ENCODE measurements around the gene APOBEC3H. TPM values are rescaled to one million over a fixed set of nuclear protein-coding genes. Genes with fewer than 3 reads are reported as not detected.

Gene APOBEC3H
- total and polyA plus RNA-seq, 10 donors, result 0.70 to 3.8 (median 2.2) TPM; not detected in 1

DNA sequence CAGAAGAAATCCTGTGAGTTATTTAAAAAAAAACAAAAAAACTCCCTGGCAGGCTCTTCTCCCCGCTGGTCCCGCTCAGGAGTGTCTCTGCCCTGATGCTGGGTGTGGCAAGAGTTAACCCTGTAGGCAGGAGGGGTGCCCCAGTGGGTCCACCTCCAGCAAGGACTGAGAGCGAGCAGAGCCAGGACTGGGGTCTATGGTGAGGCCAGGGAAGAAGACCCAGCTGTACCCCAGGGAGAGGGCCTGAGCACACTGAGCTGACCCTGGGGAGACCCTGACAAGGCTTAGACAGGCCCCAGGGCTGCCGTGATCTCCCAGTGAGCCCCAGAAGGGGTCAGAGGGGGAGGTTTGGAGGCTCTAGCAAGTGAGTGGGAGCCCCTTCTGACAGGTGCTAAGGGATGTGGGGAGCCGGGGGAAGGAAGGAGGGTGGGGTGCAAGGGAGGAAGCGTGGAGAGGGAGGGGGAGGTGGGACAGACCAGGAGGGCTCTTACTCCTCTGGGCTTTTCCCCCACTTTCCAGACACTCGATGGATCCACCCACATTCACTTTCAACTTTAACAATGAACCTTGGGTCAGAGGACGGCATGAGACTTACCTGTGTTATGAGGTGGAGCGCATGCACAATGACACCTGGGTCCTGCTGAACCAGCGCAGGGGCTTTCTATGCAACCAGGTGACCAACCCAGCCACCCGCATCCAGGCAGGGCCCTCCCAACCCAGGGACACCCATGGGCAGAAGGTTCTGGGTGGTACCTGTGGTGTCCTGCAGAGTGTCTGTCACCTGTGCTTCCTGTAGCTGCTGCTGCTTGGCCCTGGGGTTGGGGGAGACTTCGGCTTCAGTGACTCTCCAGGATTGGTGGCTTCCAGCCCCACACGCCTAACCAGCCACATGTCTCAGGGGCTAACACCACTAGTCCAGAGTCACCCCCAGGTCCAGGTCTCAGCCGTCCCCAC, 13.6 kb upstream of the APOBEC3H start:
- H3K4me1 ChIP-seq, result peaks cover 13 to 86% (median 42%) of the 10 kb centered on the region in 6 donors
- no peaks in the 10 kb centered on the region for H3K27me3 ChIP-seq (replicated peaks in 1 of 7)
- peak overlapping the region in 3 of 8 donors; percentile 26 to 49 (median 41) for H3K27ac ChIP-seq
- 79 to 84% (median 82%) methylated on average over 10 to 14 of the region's 14 CpGs for WGBS, 5 donors
- intact Hi-C loops (cut with DNase I; ENCODE audit: low total_unique reads), result no loop called here
- H3K4me3 ChIP-seq, result no peak overlapping the region
- peak; percentile 60 for DNase-seq
- TF ChIP-seq POLR2AphosphoS5 (IDR thresholded peaks at IDR 0.05), result peak in 1 of 3 donors; percentile 5
- TF ChIP-seq, protein P1, sequence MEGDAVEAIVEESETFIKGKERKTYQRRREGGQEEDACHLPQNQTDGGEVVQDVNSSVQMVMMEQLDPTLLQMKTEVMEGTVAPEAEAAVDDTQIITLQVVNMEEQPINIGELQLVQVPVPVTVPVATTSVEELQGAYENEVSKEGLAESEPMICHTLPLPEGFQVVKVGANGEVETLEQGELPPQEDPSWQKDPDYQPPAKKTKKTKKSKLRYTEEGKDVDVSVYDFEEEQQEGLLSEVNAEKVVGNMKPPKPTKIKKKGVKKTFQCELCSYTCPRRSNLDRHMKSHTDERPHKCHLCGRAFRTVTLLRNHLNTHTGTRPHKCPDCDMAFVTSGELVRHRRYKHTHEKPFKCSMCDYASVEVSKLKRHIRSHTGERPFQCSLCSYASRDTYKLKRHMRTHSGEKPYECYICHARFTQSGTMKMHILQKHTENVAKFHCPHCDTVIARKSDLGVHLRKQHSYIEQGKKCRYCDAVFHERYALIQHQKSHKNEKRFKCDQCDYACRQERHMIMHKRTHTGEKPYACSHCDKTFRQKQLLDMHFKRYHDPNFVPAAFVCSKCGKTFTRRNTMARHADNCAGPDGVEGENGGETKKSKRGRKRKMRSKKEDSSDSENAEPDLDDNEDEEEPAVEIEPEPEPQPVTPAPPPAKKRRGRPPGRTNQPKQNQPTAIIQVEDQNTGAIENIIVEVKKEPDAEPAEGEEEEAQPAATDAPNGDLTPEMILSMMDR (IDR thresholded peaks at IDR 0.05 in 8 of 11, conservative IDR thresholded peaks at IDR 0.05 in 3 of 11), result no peak
- H3K9me3 ChIP-seq, result no peaks in the 10 kb centered on the region
- peaks cover 0 to 80% (median 29%) of the 10 kb centered on the region in 6 donors for H3K36me3 ChIP-seq

DNA sequence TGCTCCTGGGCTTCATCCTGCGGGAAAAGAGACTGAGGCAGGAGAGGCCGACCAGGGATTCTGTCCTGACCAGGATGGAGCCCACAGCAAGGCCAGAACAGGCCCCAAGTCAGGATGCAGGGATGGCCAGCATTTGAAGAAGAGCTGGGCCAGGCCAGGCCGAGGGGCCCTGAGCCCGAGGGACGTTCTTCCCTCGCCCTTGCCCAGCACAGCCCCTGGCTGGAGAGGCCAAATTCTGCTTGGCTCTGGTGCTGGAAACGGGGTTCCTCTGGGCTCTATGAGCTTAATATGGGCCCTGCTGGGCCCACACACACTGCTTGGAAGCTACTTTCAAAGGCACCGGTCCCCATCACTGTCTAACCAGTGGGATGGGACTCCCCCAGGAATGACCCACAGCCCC, 12.4 kb upstream of the APOBEC3H start:
- Histone ChIP-seq H3K4me1 (peaks cover 12 to 84% (median 37%) of the 10 kb centered on the region in 6 donors), H3K27ac (peak overlapping the region in 1 of 8 donors; percentile 0), H3K4me3 (no peak overlapping the region), H3K27me3 (replicated peaks in 1 of 7) (no peaks in the 10 kb centered on the region), H3K36me3 (peaks cover 0 to 75% (median 29%) of the 10 kb centered on the region in 6 donors), H3K9me3 (no peaks in the 10 kb centered on the region)
- WGBS, 5 donors, result 80 to 99% (median 95%) methylated on average over 1 to 8 of the region's 8 CpGs
- TF ChIP-seq, protein P1 (IDR thresholded peaks at IDR 0.05 in 8 of 11, conservative IDR thresholded peaks at IDR 0.05 in 3 of 11), result no peak
- peak in 1 of 3 donors; percentile 17 for TF ChIP-seq POLR2AphosphoS5 (IDR thresholded peaks at IDR 0.05)
- intact Hi-C loops (cut with DNase I; ENCODE audit: low total_unique reads), result no loop called here
- peak; percentile 54 for DNase-seq

DNA sequence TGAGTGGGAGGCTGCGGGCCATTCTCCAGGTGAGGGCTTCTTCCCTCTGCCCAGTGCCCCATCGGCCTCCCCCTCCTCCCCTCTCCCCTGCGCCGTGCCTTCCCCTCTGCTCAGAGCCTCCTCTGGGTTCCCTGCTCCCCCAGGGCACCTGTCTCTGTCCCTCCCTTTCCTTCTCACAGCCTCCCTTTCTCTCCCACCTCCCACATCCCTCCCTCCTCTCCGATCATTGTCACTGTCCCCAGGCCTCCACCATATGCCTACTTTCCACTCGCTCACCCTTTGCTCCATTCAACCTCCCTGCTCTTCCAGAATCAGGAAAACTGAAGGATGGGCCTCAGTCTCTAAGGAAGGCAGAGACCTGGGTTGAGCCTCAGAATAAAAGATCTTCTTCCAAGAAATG, 9.9 kb upstream of the APOBEC3H start:
- Histone ChIP-seq H3K36me3 (peaks cover 0 to 51% (median 16%) of the 10 kb centered on the region in 6 donors), H3K27me3 (replicated peaks in 1 of 7) (no peaks in the 10 kb centered on the region), H3K9me3 (no peaks in the 10 kb centered on the region), H3K4me1 (peaks cover 0 to 84% (median 39%) of the 10 kb centered on the region in 6 donors), H3K27ac (peak overlapping the region in 2 of 8 donors; percentile 9 to 40), H3K4me3 (no peak overlapping the region)
- 87 to 100% (median 90%) methylated on average over 4 to 6 of the region's 6 CpGs for WGBS, 5 donors
- DNase-seq, result peak; percentile 47
- intact Hi-C loops (cut with DNase I; ENCODE audit: low total_unique reads), result no loop called here
- TF ChIP-seq, protein P1 (IDR thresholded peaks at IDR 0.05 in 8 of 11, conservative IDR thresholded peaks at IDR 0.05 in 3 of 11), result no peak
- no peak for TF ChIP-seq POLR2AphosphoS5 (IDR thresholded peaks at IDR 0.05)
- no peak for TF ChIP-seq POLR2A (IDR thresholded peaks at IDR 0.05)
